OCI-LY7 (cell line): ENCODE data around the gene TMEM231. TPM values are rescaled to one million over a fixed set of nuclear protein-coding genes. Genes with fewer than 3 reads are reported as not detected.
A peak's percentile ranks its signal among the peaks of the same experiment; 100 is the strongest.
"Not testable (repeated sequence)": the region's sequence is repeated elsewhere in the genome, so short reads cannot be mapped to it uniquely, and the experiment has no call there.

Experiments
- BruUV-seq: library from RNA; stranded (reverse); fragments of 400-500 nt; replicated peaks from 2 replicates; lab custom pipeline; 2021; lab: Mats Ljungman, UMichigan
- CTCF ChIA-PET: fragments of 300-600 bp; sonication (Branson Sonifier 250); formaldehyde crosslinking; loops from one replicate; lab custom pipeline; 2022; ENCODE audit warnings: antibody characterized with exemption; ENCODE audit not compliant: unreplicated experiment; lab: Charles Lee
- POLR2A ChIA-PET: fragments of 300-600 bp; sonication (Branson Sonifier 250); formaldehyde crosslinking; loops from one replicate; lab custom pipeline; 2022; ENCODE audit warnings: antibody characterized with exemption; lab: Charles Lee
- DNase-seq: peaks from one replicate; pipeline ENCODE4 v3.0.0-alpha.2; 2015; ENCODE audit warnings: low spot score
- H2AFZ ChIP-seq: fragments of 200-600 bp; sonication (generic), shearing (Covaris generic); 2 replicates; pipeline ENCODE4 v1.6.1; 2014; ENCODE audit warnings: mild to moderate bottlenecking, antibody characterized with exemption, low read length, moderate library complexity
- H3K27ac ChIP-seq: fragments of 200-600 bp; sonication (generic); 2 replicates; pipeline ENCODE4 v1.5.1; 2014; ENCODE audit warnings: mixed run types, low read depth, mild to moderate bottlenecking, moderate library complexity, low read length, inconsistent platforms; ENCODE audit not compliant: poor library complexity, severe bottlenecking
- H3K36me3 ChIP-seq: fragments of 200-600 bp; sonication (generic); 2 replicates; pipeline ENCODE4 v1.6.1; 2014; ENCODE audit warnings: mild to moderate bottlenecking, antibody characterized with exemption, low read length, moderate library complexity, mixed read lengths; ENCODE audit not compliant: insufficient read depth
- H3K4me1 ChIP-seq: fragments of 200-600 bp; sonication (generic); 2 replicates; pipeline ENCODE4 v1.5.1; 2014; ENCODE audit warnings: mild to moderate bottlenecking, low read length; ENCODE audit not compliant: insufficient read depth, poor library complexity, severe bottlenecking
- H3K4me2 ChIP-seq: fragments of 200-600 bp; sonication (generic); 2 replicates; pipeline ENCODE4 v1.6.1; 2014; ENCODE audit warnings: mild to moderate bottlenecking, low read length
- H3K4me3 ChIP-seq: fragments of 200-600 bp; sonication (generic); 2 replicates; pipeline ENCODE4 v1.5.1; 2014; ENCODE audit warnings: mild to moderate bottlenecking, low read depth, low read length; ENCODE audit not compliant: poor library complexity, severe bottlenecking
- H3K79me2 ChIP-seq: fragments of 200-600 bp; sonication (generic); 2 replicates; pipeline ENCODE4 v1.6.1; 2016; ENCODE audit warnings: low read depth, mild to moderate bottlenecking, low read length, moderate library complexity, mixed read lengths; ENCODE audit not compliant: insufficient read depth
- H3K9me2 ChIP-seq: fragments of 200-600 bp; sonication (generic); 2 replicates; pipeline ENCODE4 v1.6.1; 2016; ENCODE audit warnings: mild to moderate bottlenecking, low read length, mixed read lengths; ENCODE audit not compliant: insufficient read depth
- H3K9me3 ChIP-seq: fragments of 200-600 bp; sonication (generic); 2 replicates; pipeline ENCODE4 v1.6.1; 2014; ENCODE audit warnings: mild to moderate bottlenecking, mixed run types, low read length, mixed read lengths
- H4K20me1 ChIP-seq: fragments of 200-600 bp; sonication (generic); 2 replicates; pipeline ENCODE4 v1.6.1; 2014; ENCODE audit warnings: mild to moderate bottlenecking, antibody characterized with exemption, low read length, moderate library complexity, mixed read lengths; ENCODE audit not compliant: insufficient read depth
- EZH2phosphoT487 ChIP-seq: fragments of 200-600 bp; sonication (generic); IDR thresholded peaks from 2 replicates; pipeline ENCODE4 v1.6.1; 2018; ENCODE audit warnings: low read depth, borderline replicate concordance, mild to moderate bottlenecking, mixed run types, antibody characterized with exemption, low read length, moderate library complexity, mixed read lengths
- intact Hi-C: fragments of 100-400 bp; cut with micrococcal nuclease; formaldehyde crosslinking; loops from one replicate; pipeline ENCODE4 v1.10.0; 2022; ENCODE audit not compliant: unreplicated experiment
- total RNA-seq, 2 experiments: library from RNA; depleted of rRNA in 1 of 2; stranded (reverse); fragments of >200 nt in 1 of 2; shearing (Covaris generic) in 1 of 2; gene quantifications; 2 replicates each; pipeline ENCODE4 v1.2.3, GENCODE V29; 2014 to 2022
- TF ChIP-seq, protein P1 (sequence below): fragments of 200-600 bp; sonication (generic); conservative IDR thresholded peaks from 2 replicates; pipeline ENCODE4 v1.5.1; 2014; ENCODE audit warnings: mild to moderate bottlenecking, antibody characterized with exemption, low read length, moderate library complexity, mixed read lengths

The TMEM231 gene
- total RNA-seq, 2 experiments from 2014 or later, result 6.6 to 6.9 TPM

GRCh38 chr16:75555213-75555706, 792 bp downstream of the TMEM231 start:
- Histone ChIP-seq H3K4me2 (peak overlapping the region; percentile 100), H3K4me1 (peaks cover 17% of the 10 kb centered on the region), H3K9me2 (no peaks in the 10 kb centered on the region), H2AFZ (peak overlapping the region; percentile 93), H3K79me2 (0 out of 2 replicates have a peak, but pooled peaks cover 5% of the 10 kb centered on the region), H3K27ac (peak overlapping the region; percentile 78), H3K36me3 (no peaks in the 10 kb centered on the region), H3K9me3 (no peaks in the 10 kb centered on the region), H4K20me1 (no peaks in the 10 kb centered on the region), H3K4me3 (peak overlapping the region; percentile 85)
- BruUV-seq, result no TSS peak
- peak; percentile 69 for DNase-seq
- CTCF ChIA-PET, result interaction anchor here (0.5 to 1.0 kb wide), 5 partner anchors 33 to 1777 kb away, joined by 3 to 6 read pairs (median 3); no protein-coding TSS in a partner anchor
- POLR2A ChIA-PET, result interaction anchor here (0.6 to 4.6 kb wide), 7 partner anchors 10 to 190 kb away, joined by 3 to 35 read pairs (median 3); partner anchors contain the start of genes GABARAPL2 and TERF2IP
- intact Hi-C loops, result loop anchor here (2.0 kb wide), 1 partner anchor 90 kb away; the partner anchor contains the start of gene TMEM170A
- TF ChIP-seq, protein P1, sequence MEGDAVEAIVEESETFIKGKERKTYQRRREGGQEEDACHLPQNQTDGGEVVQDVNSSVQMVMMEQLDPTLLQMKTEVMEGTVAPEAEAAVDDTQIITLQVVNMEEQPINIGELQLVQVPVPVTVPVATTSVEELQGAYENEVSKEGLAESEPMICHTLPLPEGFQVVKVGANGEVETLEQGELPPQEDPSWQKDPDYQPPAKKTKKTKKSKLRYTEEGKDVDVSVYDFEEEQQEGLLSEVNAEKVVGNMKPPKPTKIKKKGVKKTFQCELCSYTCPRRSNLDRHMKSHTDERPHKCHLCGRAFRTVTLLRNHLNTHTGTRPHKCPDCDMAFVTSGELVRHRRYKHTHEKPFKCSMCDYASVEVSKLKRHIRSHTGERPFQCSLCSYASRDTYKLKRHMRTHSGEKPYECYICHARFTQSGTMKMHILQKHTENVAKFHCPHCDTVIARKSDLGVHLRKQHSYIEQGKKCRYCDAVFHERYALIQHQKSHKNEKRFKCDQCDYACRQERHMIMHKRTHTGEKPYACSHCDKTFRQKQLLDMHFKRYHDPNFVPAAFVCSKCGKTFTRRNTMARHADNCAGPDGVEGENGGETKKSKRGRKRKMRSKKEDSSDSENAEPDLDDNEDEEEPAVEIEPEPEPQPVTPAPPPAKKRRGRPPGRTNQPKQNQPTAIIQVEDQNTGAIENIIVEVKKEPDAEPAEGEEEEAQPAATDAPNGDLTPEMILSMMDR, result no peak
- no peak for TF ChIP-seq EZH2phosphoT487

DNA sequence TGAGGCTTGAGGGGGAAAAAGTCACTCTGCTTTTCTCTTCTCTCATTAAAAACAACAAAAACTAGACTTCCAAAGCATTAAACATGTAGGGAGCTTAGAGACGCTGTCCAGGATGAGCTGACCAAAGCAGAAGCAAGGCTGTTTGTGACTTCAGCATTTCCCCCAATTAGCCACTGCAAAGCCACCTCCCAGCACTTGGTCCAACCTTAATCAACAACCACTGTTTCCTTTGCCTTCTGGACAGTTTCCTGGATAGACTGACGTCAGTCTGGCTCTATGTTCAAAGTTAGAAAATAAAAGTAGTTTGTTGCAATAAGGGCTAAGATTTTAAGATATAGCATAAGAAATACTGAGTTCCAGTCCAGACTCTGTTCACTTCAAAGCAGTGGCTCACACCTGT, 3.1 kb downstream of the TMEM231 start:
- CTCF ChIA-PET, result no interaction called here
- no peaks in the 10 kb centered on the region for H3K36me3 ChIP-seq
- no peaks in the 10 kb centered on the region for H3K9me2 ChIP-seq
- peaks cover 21% of the 10 kb centered on the region for H3K4me1 ChIP-seq
- TF ChIP-seq EZH2phosphoT487, result no peak
- TF ChIP-seq, protein P1, result no peak
- no peaks in the 10 kb centered on the region for H4K20me1 ChIP-seq
- DNase-seq, result no peak
- no peak overlapping the region for H3K4me3 ChIP-seq
- H3K4me2 ChIP-seq, result no peak overlapping the region
- no peaks in the 10 kb centered on the region for H3K9me3 ChIP-seq
- no peak overlapping the region for H2AFZ ChIP-seq
- no peak overlapping the region for H3K27ac ChIP-seq
- intact Hi-C loops, result no loop called here
- no TSS peak for BruUV-seq
- H3K79me2 ChIP-seq, result 0 out of 2 replicates have a peak, but pooled peaks cover 5% of the 10 kb centered on the region
- POLR2A ChIA-PET, result interaction anchor here (0.7 to 4.6 kb wide), 4 partner anchors 13 to 70 kb away, joined by 3 to 35 read pairs (median 5); partner anchors contain the start of gene GABARAPL2

GRCh38 chr16:75550211-75550662, 5.8 kb downstream of the TMEM231 start:
- H4K20me1 ChIP-seq, result no peaks in the 10 kb centered on the region
- H3K4me3 ChIP-seq, result no peak overlapping the region
- no peaks in the 10 kb centered on the region for H3K9me2 ChIP-seq
- H3K36me3 ChIP-seq, result no peaks in the 10 kb centered on the region
- no peaks in the 10 kb centered on the region for H3K9me3 ChIP-seq
- H3K27ac ChIP-seq, result no peak overlapping the region
- intact Hi-C loops, result loop anchor here (2.0 kb wide), 1 partner anchor 79 kb away; no protein-coding TSS in a partner anchor
- H3K4me2 ChIP-seq, result peak overlapping the region; percentile 5; the same call in 1 of the 2 replicates
- H3K4me1 ChIP-seq, result peaks cover 15% of the 10 kb centered on the region
- ChIA-PET POLR2A (interaction anchor here (0.6 to 2.7 kb wide), 4 partner anchors 15 to 104 kb away, joined by 3 to 7 read pairs (median 3); no protein-coding TSS in a partner anchor), CTCF (no interaction called here)
- H3K79me2 ChIP-seq, result 0 out of 2 replicates have a peak, but pooled peaks cover 5% of the 10 kb centered on the region
- H2AFZ ChIP-seq, result no peak overlapping the region
- peak; percentile 54 for DNase-seq
- TF ChIP-seq EZH2phosphoT487, result no peak
- TF ChIP-seq, protein P1, result peak; percentile 71
- BruUV-seq, result no TSS peak

DNA sequence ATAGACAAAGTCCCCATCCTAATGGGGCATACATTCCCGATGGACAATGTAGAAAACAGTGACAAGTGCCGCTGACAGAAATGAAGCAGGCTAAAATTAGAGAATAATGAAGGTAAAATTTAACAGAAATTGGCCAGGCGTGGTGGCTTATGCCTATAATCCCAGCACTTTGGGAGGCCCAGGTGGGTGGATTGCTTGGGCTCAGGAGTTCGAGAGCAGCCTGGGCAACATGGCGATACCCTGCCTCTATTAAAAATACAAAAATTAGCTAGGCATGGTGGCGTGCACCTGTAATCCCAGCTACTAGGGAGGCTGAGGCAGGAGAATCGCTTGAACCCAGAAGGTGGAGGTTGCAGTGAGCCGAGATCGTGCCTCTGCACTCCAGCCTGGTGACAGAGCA, 7.6 kb downstream of the TMEM231 start:
- H3K27ac ChIP-seq, CTCF ChIA-PET, H3K9me2 ChIP-seq, intact Hi-C loops, BruUV-seq, POLR2A ChIA-PET, H4K20me1 ChIP-seq, DNase-seq, H3K4me1 ChIP-seq, H3K4me2 ChIP-seq, H2AFZ ChIP-seq, H3K4me3 ChIP-seq, H3K36me3 ChIP-seq, H3K9me3 ChIP-seq, H3K79me2 ChIP-seq: not testable (repeated sequence)
